Right lobe of liver (tissue), 6 donors: Measurements from ENCODE around the gene SUPT16H. TPM values are rescaled to one million over a fixed set of nuclear protein-coding genes. Genes with fewer than 3 reads are reported as not detected.
A peak's percentile ranks its signal among the peaks of the same experiment; 100 is the strongest.

Source experiments
- ATAC-seq, 4 donors: fragments of 200-7000 bp; cut with Tn5 transposase; one replicate each; pipeline ENCODE4 v1.9.1; 2020; ENCODE audit warnings: mild to moderate bottlenecking in 4 of 4, moderate library complexity in 4 of 4
- DNase-seq, 3 donors: peaks; one replicate each; pipeline ENCODE4 v3.0.0-alpha.2; 2020
- H3K27ac ChIP-seq, 3 donors: fragments of 200-600 bp; one replicate each; pipeline ENCODE4 v1.8.0; 2022
- H3K27me3 ChIP-seq, 2 donors: fragments of 200-600 bp; one replicate each; pipeline ENCODE4 v1.8.0; 2022
- H3K36me3 ChIP-seq, 4 donors: fragments of 200-600 bp; sonication (generic) in 1 of 4; one replicate each; pipeline versions ENCODE4 v1.5.1 to v1.8.0; 2017 to 2022; ENCODE audit warnings: control low read depth in 1 of 4
- H3K4me1 ChIP-seq, 4 donors: fragments of 200-600 bp; sonication (generic) in 1 of 4; one replicate each; pipeline versions ENCODE4 v1.5.1 to v1.8.0; 2017 to 2022; ENCODE audit warnings: control low read depth in 1 of 4
- H3K4me3 ChIP-seq, 3 donors: fragments of 200-600 bp; one replicate each; pipeline ENCODE4 v1.8.0; 2022
- H3K9me3 ChIP-seq, 4 donors: fragments of 200-600 bp; sonication (generic) in 1 of 4; one replicate each; pipeline versions ENCODE4 v1.5.1 to v1.8.0; 2017 to 2022; ENCODE audit warnings: control low read depth in 1 of 4
- POLR2A ChIP-seq: fragments of 450-650 bp; IDR thresholded peaks from one replicate; pipeline ENCODE4 v1.6.1; 2017; ENCODE audit warnings: antibody characterized with exemption, mild to moderate bottlenecking
- WGBS: methylation state at CpG from one replicate; pipeline ENCODE4 v1.1.6; 2018; ENCODE audit warnings: low coverage, low lambda C conversion rate; ENCODE audit not compliant: insufficient coverage; ENCODE audit errors: missing lambda C conversion rate; 5-methylcytosine and 5-hydroxymethylcytosine counted together
- intact Hi-C, 2 donors: fragments of 100-400 bp; cut with DNase I; formaldehyde crosslinking; loops; one replicate each; pipeline versions ENCODE4 v1.11.2 to v1.14.1; 2022
- total RNA-seq, 6 experiments: library from RNA; depleted of rRNA in 2 of 6; stranded (reverse); fragments of >200 nt in 2 of 6; fragmentation: NEBNext Ultra II Directional in 3 of 6; extraction: Animal tissue kit (Norgen Biotek cat#: 25700) in 3 of 6; gene quantifications; one replicate each; pipeline versions ENCODE4 v1.1.0 to v1.2.4, GENCODE V29; 2016 to 2023
- TF ChIP-seq, protein P1 (sequence below), 4 donors: fragments of 200-600 bp in 3 of 4; fragments of 450-650 bp in 1 of 4; IDR thresholded peaks; one replicate each; pipeline versions ENCODE4 v1.5.1 to v1.8.0; 2016 to 2022; ENCODE audit warnings: antibody characterized with exemption in 4 of 4, mild to moderate bottlenecking in 2 of 4
- donor health status: DM: no; HTN: yes; CAD: no.
- donor health status: DM: no; HTN: no; CAD: no.
- donor health status: DM: no; HTN: no; CAD: no.
- donor health status: DM: no; HTN: yes; CAD: no.
- donor health status: DM: no; HTN: yes; CAD: no.

Gene SUPT16H
- total RNA-seq, 6 experiments from 2014 or later = 13.0 to 28.8 (median 19.5) TPM

DNA sequence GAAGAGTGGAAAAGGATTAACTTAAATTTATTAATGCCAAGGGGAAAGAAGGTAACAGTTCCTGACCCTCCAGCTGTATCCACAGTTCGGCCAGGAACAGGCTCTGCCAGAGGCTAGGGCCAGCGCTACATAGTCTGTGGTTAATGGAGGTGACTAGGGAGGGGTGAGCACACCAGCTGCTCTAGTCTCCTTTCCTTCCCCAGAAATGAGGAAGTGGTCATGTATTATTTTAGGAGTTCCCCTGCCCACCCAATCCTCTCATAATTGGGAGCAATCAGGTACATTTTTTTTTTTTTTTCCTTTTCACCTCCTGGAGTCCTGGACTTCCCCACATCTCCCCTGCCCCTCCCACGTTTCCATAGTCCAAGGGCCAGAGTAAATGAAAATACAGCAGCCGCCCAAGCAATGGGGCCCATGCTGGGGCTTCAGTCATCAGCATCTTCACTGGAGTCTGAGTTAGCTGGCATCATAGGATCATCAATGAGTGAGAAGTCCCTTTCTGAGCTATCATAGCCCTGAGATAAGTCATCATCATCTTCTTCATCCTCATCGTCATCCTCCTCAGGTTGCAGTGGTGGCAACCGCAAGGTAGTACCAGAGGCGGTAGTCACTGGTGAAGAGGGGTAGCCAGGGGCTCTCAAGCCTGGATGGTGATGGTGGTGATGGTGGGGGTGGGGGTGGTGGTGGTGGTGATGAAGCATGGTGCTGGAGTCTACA is 1.5 kb upstream of the SUPT16H start:
- Histone ChIP-seq H3K4me1 (peaks cover 0 to 16% (median 4%) of the 10 kb centered on the region in 4 donors), H3K27ac (no peak overlapping the region), H3K36me3 (peaks cover 0 to 25% (median 8%) of the 10 kb centered on the region in 4 donors), H3K27me3 (no peaks in the 10 kb centered on the region), H3K4me3 (no peak overlapping the region), H3K9me3 (no peaks in the 10 kb centered on the region)
- DNase-seq (no peak), ATAC-seq (no peak)
- WGBS = 79% methylated on average over 6 of the region's 7 CpGs
- TF ChIP-seq, protein P1, sequence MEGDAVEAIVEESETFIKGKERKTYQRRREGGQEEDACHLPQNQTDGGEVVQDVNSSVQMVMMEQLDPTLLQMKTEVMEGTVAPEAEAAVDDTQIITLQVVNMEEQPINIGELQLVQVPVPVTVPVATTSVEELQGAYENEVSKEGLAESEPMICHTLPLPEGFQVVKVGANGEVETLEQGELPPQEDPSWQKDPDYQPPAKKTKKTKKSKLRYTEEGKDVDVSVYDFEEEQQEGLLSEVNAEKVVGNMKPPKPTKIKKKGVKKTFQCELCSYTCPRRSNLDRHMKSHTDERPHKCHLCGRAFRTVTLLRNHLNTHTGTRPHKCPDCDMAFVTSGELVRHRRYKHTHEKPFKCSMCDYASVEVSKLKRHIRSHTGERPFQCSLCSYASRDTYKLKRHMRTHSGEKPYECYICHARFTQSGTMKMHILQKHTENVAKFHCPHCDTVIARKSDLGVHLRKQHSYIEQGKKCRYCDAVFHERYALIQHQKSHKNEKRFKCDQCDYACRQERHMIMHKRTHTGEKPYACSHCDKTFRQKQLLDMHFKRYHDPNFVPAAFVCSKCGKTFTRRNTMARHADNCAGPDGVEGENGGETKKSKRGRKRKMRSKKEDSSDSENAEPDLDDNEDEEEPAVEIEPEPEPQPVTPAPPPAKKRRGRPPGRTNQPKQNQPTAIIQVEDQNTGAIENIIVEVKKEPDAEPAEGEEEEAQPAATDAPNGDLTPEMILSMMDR (IDR thresholded peaks at IDR 0.05) = no peak
- no peak for TF ChIP-seq POLR2A
- intact Hi-C loops = no loop called here

DNA sequence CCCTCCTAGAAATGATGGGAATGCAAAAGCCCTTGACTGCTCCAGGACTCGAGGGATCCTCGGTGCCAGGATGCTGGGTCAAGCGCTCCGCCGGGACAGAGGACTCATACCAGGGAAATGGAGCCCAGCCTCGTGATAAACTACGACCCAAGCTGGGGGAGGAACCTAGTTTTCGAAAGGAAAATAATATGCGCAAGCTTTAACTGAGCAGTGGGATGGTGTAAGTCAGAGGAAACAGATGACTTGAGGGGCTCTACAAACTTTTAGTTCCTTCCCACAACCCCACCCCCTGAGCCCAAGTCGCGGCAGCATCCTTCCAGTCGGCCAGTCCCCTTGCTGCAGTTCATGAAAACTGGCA is 654 bp upstream of the SUPT16H start:
- ATAC-seq (no peak), DNase-seq (peak in 1 of 3 donors; percentile 29)
- Histone ChIP-seq H3K9me3 (no peaks in the 10 kb centered on the region), H3K36me3 (peaks cover 0 to 18% (median 4%) of the 10 kb centered on the region in 4 donors), H3K4me3 (peak overlapping the region; percentile 67 to 93 (median 79)), H3K4me1 (peaks cover 0 to 16% (median 4%) of the 10 kb centered on the region in 4 donors), H3K27ac (peak overlapping the region; percentile 65 to 84 (median 72)), H3K27me3 (no peaks in the 10 kb centered on the region)
- WGBS = 11% methylated on average over 5 of the region's 12 CpGs
- no peak for TF ChIP-seq POLR2A
- TF ChIP-seq, protein P1 (IDR thresholded peaks at IDR 0.05) = no peak
- intact Hi-C loops = no loop called here

DNA sequence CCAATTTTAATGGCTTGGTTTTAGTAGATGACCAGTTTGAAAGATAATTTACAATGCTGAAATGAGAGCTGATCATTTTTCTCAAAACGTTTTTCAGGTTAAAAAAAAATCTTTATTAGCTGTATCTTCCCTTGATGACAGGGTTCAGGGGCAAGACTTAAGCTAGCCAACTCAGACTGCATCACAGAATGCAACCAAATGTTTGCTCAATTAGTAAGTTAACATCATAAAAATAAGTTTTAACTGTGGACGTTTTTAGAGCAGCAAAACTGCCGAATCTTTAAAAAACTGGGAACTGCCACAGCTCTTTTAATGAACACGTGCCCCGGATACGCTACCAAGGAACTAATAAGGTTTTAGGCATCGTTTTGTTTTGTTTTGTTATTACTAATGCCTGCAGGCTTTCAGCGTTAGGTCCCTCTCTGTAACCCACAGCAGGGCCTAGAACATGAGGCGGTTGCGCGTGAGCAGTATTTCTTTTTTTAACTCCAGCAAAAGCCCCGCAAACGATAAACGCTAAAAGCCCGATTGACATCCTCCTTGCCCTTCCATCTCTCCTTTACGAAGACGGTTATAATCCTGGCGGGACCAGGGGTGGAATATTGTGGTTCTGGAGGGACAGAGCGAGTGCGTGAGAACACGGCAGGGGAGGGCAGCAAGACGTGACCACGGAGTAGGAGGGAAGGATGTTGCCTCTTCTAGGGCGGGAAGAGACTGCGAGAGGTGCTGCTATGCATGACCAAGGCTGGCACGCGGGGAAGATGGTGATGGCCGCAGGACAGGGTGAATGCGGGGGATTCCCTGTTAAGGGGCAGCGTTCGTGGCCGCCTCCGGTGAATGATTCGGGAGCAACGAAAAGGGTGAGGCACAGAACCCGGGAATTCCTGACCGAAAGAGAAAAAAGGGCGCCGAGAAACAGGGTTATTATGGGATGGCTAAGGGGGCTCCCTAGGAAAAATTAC is 652 bp downstream of the SUPT16H start:
- peaks cover 0 to 16% (median 4%) of the 10 kb centered on the region in 4 donors for H3K4me1 ChIP-seq
- H3K27me3 ChIP-seq = no peaks in the 10 kb centered on the region
- H3K36me3 ChIP-seq = peaks cover 0 to 5% (median 0%) of the 10 kb centered on the region in 4 donors
- WGBS = under 1% methylated on average over 36 of the region's 39 CpGs
- peak overlapping the region; percentile 67 to 93 (median 79) for H3K4me3 ChIP-seq
- H3K9me3 ChIP-seq = no peaks in the 10 kb centered on the region
- peak in 2 of 3 donors; percentile 42 to 62 for DNase-seq
- no peak for TF ChIP-seq POLR2A
- ATAC-seq = peak; percentile 47 to 55 (median 50)
- intact Hi-C loops = no loop called here
- peak overlapping the region; percentile 65 to 84 (median 72) for H3K27ac ChIP-seq

DNA sequence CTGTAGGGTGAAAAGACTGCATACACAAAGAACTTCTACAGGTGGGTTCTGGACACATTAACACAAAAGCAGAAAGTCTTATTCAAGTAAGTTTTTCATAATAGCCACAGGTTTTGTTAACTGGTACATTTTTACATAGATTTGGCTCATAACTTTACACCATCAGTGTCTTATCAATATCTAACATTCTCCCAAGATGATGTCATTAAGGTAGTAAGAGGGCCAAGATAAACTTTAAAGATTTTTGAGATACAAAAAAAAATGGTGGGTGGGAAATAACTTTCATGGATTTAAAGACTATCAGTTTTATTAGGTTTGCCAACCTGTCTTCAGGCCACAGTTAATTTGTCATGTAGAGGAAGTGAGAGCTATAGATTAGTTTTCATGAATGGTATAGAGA is 1.7 kb downstream of the SUPT16H start:
- TF ChIP-seq, protein P1 (IDR thresholded peaks at IDR 0.05) = no peak
- TF ChIP-seq POLR2A = no peak
- H3K4me3 ChIP-seq = no peak overlapping the region
- ATAC-seq = no peak
- intact Hi-C loops = no loop called here
- no peaks in the 10 kb centered on the region for H3K27me3 ChIP-seq
- peaks cover 0 to 16% (median 4%) of the 10 kb centered on the region in 4 donors for H3K4me1 ChIP-seq
- H3K9me3 ChIP-seq = no peaks in the 10 kb centered on the region
- no peak overlapping the region for H3K27ac ChIP-seq
- no peaks in the 10 kb centered on the region for H3K36me3 ChIP-seq
- DNase-seq = no peak

DNA sequence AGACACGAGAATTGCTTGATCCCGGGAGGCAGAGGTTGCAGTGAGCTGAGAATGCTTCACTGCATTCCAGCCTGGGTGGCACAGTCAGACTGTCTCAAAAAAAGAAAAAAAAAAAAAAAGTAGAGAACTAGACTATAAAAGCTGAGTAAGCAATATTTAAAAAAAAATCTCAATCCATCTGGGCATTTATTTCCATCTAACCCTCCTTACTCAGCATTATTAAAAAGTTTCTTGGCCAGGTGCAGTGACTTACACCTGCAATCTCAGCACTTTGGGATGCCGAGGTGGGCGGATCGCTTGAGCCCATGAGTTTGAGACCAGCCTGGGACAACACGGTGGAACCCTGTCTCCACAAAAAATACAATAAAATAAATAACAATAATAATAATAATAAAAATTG is 4.5 kb downstream of the SUPT16H start:
- Histone ChIP-seq H3K9me3 (no peaks in the 10 kb centered on the region), H3K4me1 (peaks cover 0 to 11% (median 4%) of the 10 kb centered on the region in 4 donors), H3K4me3 (no peak overlapping the region), H3K27ac (no peak overlapping the region), H3K36me3 (peaks cover 0 to 4% (median 0%) of the 10 kb centered on the region in 4 donors), H3K27me3 (no peaks in the 10 kb centered on the region)
- no peak for DNase-seq
- TF ChIP-seq, protein P1 (IDR thresholded peaks at IDR 0.05) = no peak
- TF ChIP-seq POLR2A = no peak
- 89% methylated on average over 6 of the region's 6 CpGs for WGBS
- intact Hi-C loops = no loop called here
- no peak for ATAC-seq
